ENCODE data around the gene PGAP1.

DNA sequence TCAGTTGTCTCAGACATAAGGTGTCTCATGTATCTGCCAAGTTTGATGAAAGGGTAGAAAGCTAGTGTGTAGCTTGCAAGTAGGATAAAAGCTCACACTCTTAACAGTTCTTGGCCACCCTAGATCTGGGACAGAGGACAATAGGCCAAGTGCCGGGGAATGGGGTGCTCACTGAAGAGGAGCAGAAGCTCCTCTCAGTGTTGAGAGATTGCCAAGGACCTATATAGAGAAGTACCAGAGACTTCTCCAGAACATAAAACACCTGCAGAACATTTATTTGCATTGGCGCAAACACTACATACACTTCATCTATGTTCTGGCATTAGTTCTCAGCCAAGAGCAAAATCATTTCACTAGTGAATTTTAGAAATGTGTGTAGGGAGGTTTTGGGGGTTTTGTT is 124.1 kb downstream of the PGAP1 start:
- no peak for TF ChIP-seq CTCF (conservative IDR thresholded peaks at IDR 0.05)
- TF ChIP-seq EZH2 (IDR thresholded peaks at IDR 0.05; ENCODE audit: low read depth): no peak
